HepG2 (cell line): ENCODE measurements around the gene DCDC1. TPM values are rescaled to one million over a fixed set of nuclear protein-coding genes. Genes with fewer than 3 reads are reported as not detected.

ENCODE experiments used
- ATAC-seq: fragments of 200-7000 bp; cut with Tn5 transposase; 3 replicates; pipeline ENCODE4 v1.9.1; 2020; ENCODE audit warnings: mild to moderate bottlenecking, moderate library complexity
- BruUV-seq: library from RNA; stranded (reverse); fragments of 400-500 nt; replicated peaks from 2 replicates; lab custom pipeline; 2021; lab: Mats Ljungman, UMichigan
- CTCF ChIA-PET: fragments of 300-600 bp; formaldehyde crosslinking; extraction: SDS; loops from one replicate; lab custom pipeline; 2021; ENCODE audit warnings: low total read pairs, inconsistent platforms, low intra/inter-chr PET ratio; lab: Yijun Ruan, JAX
- POLR2A ChIA-PET: fragments of 350-600 bp; sonication (Branson Sonifier 250); formaldehyde crosslinking; loops from one replicate; lab custom pipeline; 2020; ENCODE audit warnings: antibody characterized with exemption, inconsistent platforms; lab: Yijun Ruan, JAX
- DNase-seq: peaks from one replicate; pipeline ENCODE4 v3.0.0-alpha.2; 2015; ENCODE audit warnings: low spot score
- FAIRE-seq: peaks from 3 replicates; lab custom pipeline; 2011; peaks lifted over from hg19 to GRCh38; lab: Jason Lieb, UNC
- H2AFZ ChIP-seq: one replicate; pipeline ENCODE4 v1.6.1; 2011; ENCODE audit warnings: low read length, inconsistent platforms
- H3K27ac ChIP-seq: fragments of 300-600 bp; 3 replicates; pipeline ENCODE4 v1.8.0; 2011; ENCODE audit warnings: mixed run types, mild to moderate bottlenecking, mixed read lengths, low read length, inconsistent platforms; ENCODE audit not compliant: insufficient read depth; ENCODE audit errors: extremely low read length
- H3K27me3 ChIP-seq, 2 experiments: fragments of 200-600 bp in 1 of 2; 2 replicates in 1 of 2; 3 replicates in 1 of 2; pipeline versions ENCODE4 v1.6.0 to v1.8.0; 2011; ENCODE audit warnings: low read length in 2 of 2, mild to moderate bottlenecking in 2 of 2, moderate library complexity in 2 of 2, inconsistent platforms in 1 of 2; ENCODE audit not compliant: insufficient read depth in 2 of 2, control insufficient read depth in 1 of 2
- H3K36me3 ChIP-seq, 2 experiments: fragments of 200-600 bp in 1 of 2; replicated peaks in 1 of 2; 2 replicates in 1 of 2; 3 replicates in 1 of 2; pipeline versions ENCODE4 v1.5.1 to v1.8.0; 2011; ENCODE audit warnings: low read length in 2 of 2, inconsistent platforms in 1 of 2; ENCODE audit not compliant: insufficient read depth in 2 of 2, control insufficient read depth in 1 of 2
- H3K4me1 ChIP-seq: 2 replicates; pipeline ENCODE4 v1.5.1; 2012; ENCODE audit warnings: low read length, inconsistent platforms; ENCODE audit not compliant: insufficient read depth
- H3K4me2 ChIP-seq: 2 replicates; pipeline ENCODE4 v1.6.0; 2011; ENCODE audit warnings: low read depth, low read length, inconsistent platforms
- H3K4me3 ChIP-seq, 3 experiments: fragments of 200-600 bp in 1 of 3; sonication (generic), shearing (Covaris generic) in 1 of 3; replicated peaks in 1 of 3; 2 replicates each; pipeline ENCODE4 v1.5.1; 2011 to 2016; ENCODE audit warnings: low read length in 3 of 3, inconsistent platforms in 2 of 3, low read depth in 2 of 3, mild to moderate bottlenecking in 2 of 3, control low read depth in 1 of 3, mixed read lengths in 1 of 3; ENCODE audit not compliant: insufficient read depth in 1 of 3
- H3K79me2 ChIP-seq: one replicate; pipeline ENCODE4 v1.6.1; 2011; ENCODE audit warnings: low read length, inconsistent platforms; ENCODE audit not compliant: insufficient read depth
- H3K9ac ChIP-seq: 2 replicates; pipeline ENCODE4 v1.6.0; 2011; ENCODE audit warnings: mild to moderate bottlenecking, low read depth, low read length, inconsistent platforms; ENCODE audit not compliant: insufficient read depth
- H3K9me3 ChIP-seq: 2 replicates; pipeline ENCODE4 v1.5.1; 2012; ENCODE audit warnings: mild to moderate bottlenecking, low read length
- H4K20me1 ChIP-seq: 2 replicates; pipeline ENCODE4 v1.6.0; 2011; ENCODE audit warnings: inconsistent platforms, mild to moderate bottlenecking, low read length, moderate library complexity; ENCODE audit not compliant: insufficient read depth
- ATM ChIP-seq: fragments of 450-650 bp; IDR thresholded peaks from 2 replicates; pipeline ENCODE4 v1.7.1; 2017; ENCODE audit warnings: mild to moderate bottlenecking, borderline replicate concordance
- HDAC6 ChIP-seq: fragments of 200-600 bp; sonication (generic); IDR thresholded peaks from 2 replicates; pipeline ENCODE4 v1.7.0; 2017; ENCODE audit warnings: mild to moderate bottlenecking, antibody characterized with exemption, low read length, low read depth
- HNRNPUL1 ChIP-seq: fragments of 200-400 bp; formaldehyde crosslinking; IDR thresholded peaks from 2 replicates; pipeline ENCODE4 v1.6.1; 2017; ENCODE audit warnings: low read depth, mild to moderate bottlenecking, low read length, moderate library complexity
- HOXD1 ChIP-seq: sonication (generic); formaldehyde crosslinking; IDR thresholded peaks from 2 replicates; pipeline ENCODE4 v1.5.0; 2020; ENCODE audit warnings: missing genetic modification reagents
- KDM1A ChIP-seq: IDR thresholded peaks from 2 replicates; pipeline ENCODE4 v1.6.1; 2016; ENCODE audit warnings: missing compliant biosample characterization
- KDM4B ChIP-seq: sonication (generic); formaldehyde crosslinking; IDR thresholded peaks from 2 replicates; pipeline ENCODE4 v1.4.0; 2020; ENCODE audit warnings: missing genetic modification reagents
- KDM6A ChIP-seq: IDR thresholded peaks from 2 replicates; pipeline ENCODE4 v1.6.1; 2016; ENCODE audit warnings: low read depth
- MXI1 ChIP-seq: IDR thresholded peaks from 3 replicates; pipeline ENCODE4 v1.6.1; 2012; ENCODE audit warnings: low read depth, low read length, inconsistent platforms, borderline replicate concordance
- NCOR1 ChIP-seq: fragments of 200-600 bp; sonication (generic); IDR thresholded peaks from 2 replicates; pipeline ENCODE4 v1.7.0; 2017; ENCODE audit warnings: antibody characterized with exemption, low read length, borderline replicate concordance
- NFKBIZ ChIP-seq: IDR thresholded peaks from 2 replicates; pipeline ENCODE4 v1.6.1; 2018; ENCODE audit warnings: missing genetic modification reagents, missing compliant biosample characterization
- PAX8 ChIP-seq: sonication (generic); formaldehyde crosslinking; IDR thresholded peaks from 2 replicates; pipeline ENCODE4 v1.8.0; 2022; ENCODE audit warnings: mild to moderate bottlenecking, missing genetic modification reagents, borderline replicate concordance
- PREB ChIP-seq: sonication (generic); formaldehyde crosslinking; IDR thresholded peaks from 2 replicates; pipeline ENCODE4 v1.4.0; 2020; ENCODE audit warnings: missing genetic modification reagents
- SNAPC2 ChIP-seq: sonication (generic); formaldehyde crosslinking; IDR thresholded peaks from 2 replicates; pipeline ENCODE4 v1.8.1; 2022; ENCODE audit warnings: mild to moderate bottlenecking, missing genetic modification reagents
- SOX6 ChIP-seq, 2 experiments: fragments of 450-650 bp in 1 of 2; sonication (generic) in 1 of 2; formaldehyde crosslinking in 1 of 2; IDR thresholded peaks; 2 replicates each; pipeline versions ENCODE4 v1.4.0 to v1.6.1; 2017 to 2020; ENCODE audit warnings: antibody characterized with exemption in 1 of 2, mild to moderate bottlenecking in 1 of 2, missing genetic modification reagents in 1 of 2
- ZBTB26 ChIP-seq: IDR thresholded peaks from 2 replicates; pipeline ENCODE4 v1.6.1; 2016; ENCODE audit warnings: missing compliant biosample characterization, missing genetic modification reagents, borderline replicate concordance
- ZNF33A ChIP-seq: sonication (generic); formaldehyde crosslinking; IDR thresholded peaks from 2 replicates; pipeline ENCODE4 v1.5.1; 2020; ENCODE audit warnings: missing genetic modification reagents, mild to moderate bottlenecking, moderate library complexity, borderline replicate concordance
- ZNF562 ChIP-seq: sonication (generic); formaldehyde crosslinking; IDR thresholded peaks from 2 replicates; pipeline ENCODE4 v1.8.0; 2022; ENCODE audit warnings: missing genetic modification reagents, borderline replicate concordance
- ZNF598 ChIP-seq: sonication (generic); formaldehyde crosslinking; IDR thresholded peaks from 2 replicates; pipeline ENCODE4 v1.5.1; 2020; ENCODE audit warnings: mild to moderate bottlenecking, missing genetic modification reagents, borderline replicate concordance
- WGBS: methylation state at CpG from one replicate; pipeline ENCODE4 v1.1.6; 2017; ENCODE audit warnings: low lambda C conversion rate; 5-methylcytosine and 5-hydroxymethylcytosine counted together
- in situ Hi-C: cut with HindIII; loops from 2 replicates; pipeline ENCODE4 v1.10.0; 2017; ENCODE audit warnings: low pct_unique_long_range_greater_than_20kb; ENCODE audit not compliant: extremely low pct_ligation_motif_present
- intact Hi-C: fragments of 100-400 bp; cut with micrococcal nuclease; formaldehyde crosslinking; loops from one replicate; pipeline ENCODE4 v1.10.0; 2022; ENCODE audit not compliant: unreplicated experiment
- polyA plus RNA-seq, 8 experiments: library from polyadenylated mRNA; depleted of rRNA in 3 of 8; stranded (reverse) in 7 of 8; unstranded in 1 of 8; fragments of >200 nt; fragmentation: Illumina TruSeq in 4 of 8; extraction: Trizol in 4 of 8; gene quantifications; 2 replicates each; pipeline versions ENCODE4 v1.2.1 to v1.2.3, GENCODE V29; 2011 to 2016; ENCODE audit warnings: low read depth in 4 of 8, missing spikeins in 1 of 8, mixed read lengths in 1 of 8; ENCODE audit not compliant: insufficient read depth in 1 of 8
- total RNA-seq, 5 experiments: library from RNA; depleted of rRNA; stranded (reverse); fragments of >200 nt; fragmentation: Illumina TruSeq; extraction: Trizol; gene quantifications; 2 replicates each; pipeline ENCODE4 v1.2.3, GENCODE V29; 2016; ENCODE audit warnings: low read depth in 1 of 5

The DCDC1 gene
- total and polyA plus RNA-seq, 2 of the 13 experiments (the other 11 are each of a cell fraction or from before 2014, with no cell fraction given), result 0.12 to 0.27 TPM

DNA sequence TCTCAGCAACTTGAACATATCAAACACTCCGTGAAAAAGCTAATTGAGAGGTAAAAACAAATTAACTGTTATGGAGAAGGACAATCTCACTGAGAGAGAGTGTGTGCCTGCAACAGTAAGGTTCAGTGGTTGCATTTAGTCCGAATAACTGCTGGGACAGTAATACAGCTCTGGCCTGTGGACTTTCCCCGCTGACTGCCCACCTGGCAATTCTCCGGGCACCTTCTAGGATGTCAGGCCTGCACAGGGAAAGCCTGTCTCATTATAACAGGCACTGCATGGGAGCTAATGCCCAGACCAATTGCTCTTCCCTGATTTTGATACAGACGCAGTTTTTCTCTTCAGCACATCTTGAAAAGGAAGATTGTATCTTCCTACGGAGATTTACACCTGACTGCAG is 251.0 kb downstream of the DCDC1 start:
- H2AFZ ChIP-seq, result no peak overlapping the region
- H3K9me3 ChIP-seq, result no peaks in the 10 kb centered on the region
- no peak overlapping the region for H3K27ac ChIP-seq
- DNase-seq (no peak), ATAC-seq (no peak), FAIRE-seq (no peak)
- in situ Hi-C loops, result no loop called here
- H3K79me2 ChIP-seq, result no peaks in the 10 kb centered on the region
- ChIA-PET CTCF (no interaction called here), POLR2A (no interaction called here)
- H3K27me3 ChIP-seq, result peaks cover 0 to 1% of the 10 kb centered on the region in 2 experiments; a peak in 1 of 5 replicates
- H3K4me1 ChIP-seq, result no peaks in the 10 kb centered on the region
- H4K20me1 ChIP-seq, result no peaks in the 10 kb centered on the region
- no TSS peak for BruUV-seq
- intact Hi-C loops, result no loop called here
- TF ChIP-seq KDM1A (CRISPR knock-in tag) (no peak), ZNF562 (no peak)
- 18% methylated on average over 6 of the region's 6 CpGs for whole genome bisulfite sequencing
- no peaks in the 10 kb centered on the region for H3K36me3 ChIP-seq
- no peak overlapping the region for H3K9ac ChIP-seq
- H3K4me2 ChIP-seq, result no peak overlapping the region
- no peak overlapping the region for H3K4me3 ChIP-seq

DNA sequence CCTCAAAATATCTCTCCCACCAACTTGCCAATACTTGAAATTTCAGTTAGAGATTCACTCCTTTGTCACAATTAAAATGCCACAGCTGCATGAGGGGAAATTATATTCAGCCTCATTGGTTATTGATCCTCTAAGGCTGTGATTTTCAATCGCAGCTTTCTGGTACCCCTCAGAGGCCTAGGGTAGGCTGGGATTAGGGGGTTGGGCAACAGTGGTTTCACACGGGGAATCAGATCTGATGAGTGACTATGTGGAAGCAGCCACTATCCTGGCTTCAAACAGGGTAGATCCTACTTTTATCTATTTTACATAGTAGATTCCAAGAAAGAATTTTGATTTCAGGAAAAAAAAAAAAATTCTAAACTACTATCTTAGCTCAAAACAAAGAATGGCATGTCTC is 252.5 kb downstream of the DCDC1 start:
- intact Hi-C loops (no loop called here), in situ Hi-C loops (no loop called here)
- Histone ChIP-seq H3K4me1 (no peaks in the 10 kb centered on the region), H3K9ac (no peak overlapping the region), H4K20me1 (no peaks in the 10 kb centered on the region), H3K27me3 (peaks cover 0 to 1% of the 10 kb centered on the region in 2 experiments; a peak in 1 of 5 replicates), H2AFZ (no peak overlapping the region), H3K4me2 (no peak overlapping the region), H3K79me2 (no peaks in the 10 kb centered on the region), H3K36me3 (no peaks in the 10 kb centered on the region), H3K27ac (no peak overlapping the region), H3K9me3 (no peaks in the 10 kb centered on the region), H3K4me3 (no peak overlapping the region)
- FAIRE-seq, result no peak
- CTCF ChIA-PET, result no interaction called here
- ATAC-seq, result no peak
- POLR2A ChIA-PET, result no interaction called here
- DNase-seq, result no peak
- WGBS, result 0% methylated on average over 2 of the region's 2 CpGs
- no TSS peak for BruUV-seq
- no peak for TF ChIP-seq HNRNPUL1
- TF ChIP-seq SOX6 (IDR thresholded peaks at IDR 0.05), result no peak
- no peak for TF ChIP-seq SOX6 (CRISPR knock-in tag; IDR thresholded peaks at IDR 0.05)
- TF ChIP-seq HOXD1 (CRISPR knock-in tag), result no peak
- no peak for TF ChIP-seq PREB (CRISPR knock-in tag)
- TF ChIP-seq NFKBIZ (CRISPR knock-in tag), result no peak
- TF ChIP-seq KDM1A (CRISPR knock-in tag), result no peak
- TF ChIP-seq ATM, result no peak
- TF ChIP-seq ZNF598 (CRISPR knock-in tag), result no peak
- TF ChIP-seq PAX8 (CRISPR knock-in tag), result no peak
- TF ChIP-seq ZBTB26 (CRISPR knock-in tag), result no peak
- TF ChIP-seq NCOR1, result no peak
- TF ChIP-seq ZNF33A (CRISPR knock-in tag), result no peak
- no peak for TF ChIP-seq KDM4B
- no peak for TF ChIP-seq MXI1
- TF ChIP-seq HDAC6, result no peak
- TF ChIP-seq SNAPC2, result no peak
- no peak for TF ChIP-seq KDM6A (CRISPR knock-in tag)
